Measurements from ENCODE around the gene GSTM1.
A peak's percentile ranks its signal among the peaks of the same experiment; 100 is the strongest.

GSTM1 gene

GRCh38 chr1:109687641-109688499, at the start of gene GSTM1:
Gene GSTM1 (plus strand): TSS chr1:109687817. CDS start chr1:109687874, 57 bp downstream.
- no peak for DNase-seq (ENCODE audit: low spot score)

- no peak for DNase-seq (ENCODE audit: low spot score)
Measured at GRCh38 chr1:109639063-109639840, 48.4 kb upstream of the GSTM1 start.

- no peak for DNase-seq (ENCODE audit: low spot score)
Measured at GRCh38 chr1:109639841-109640184, 47.8 kb upstream of the GSTM1 start.

GRCh38 chr1:109640285-109640865, 47.2 kb upstream of the GSTM1 start:
- peak; percentile 91 for DNase-seq (ENCODE audit: low spot score)

- DNase-seq (ENCODE audit: low spot score), result no peak
Measured at GRCh38 chr1:109641078-109641740, 46.4 kb upstream of the GSTM1 start.

GRCh38 chr1:109641861-109642260, 45.8 kb upstream of the GSTM1 start:
- no peak for DNase-seq (ENCODE audit: low spot score)

- no peak for DNase-seq (ENCODE audit: low spot score)
Measured at GRCh38 chr1:109642626-109643025, 45.0 kb upstream of the GSTM1 start.

GRCh38 chr1:109643385-109644230, 44.0 kb upstream of the GSTM1 start:
- DNase-seq (ENCODE audit: low spot score), result peak; percentile 86

- DNase-seq (ENCODE audit: low spot score), result no peak
Measured at GRCh38 chr1:109644670-109645069, 42.9 kb upstream of the GSTM1 start.

- no peak for DNase-seq (ENCODE audit: low spot score)
Measured at GRCh38 chr1:109649491-109649914, 38.1 kb upstream of the GSTM1 start.

GRCh38 chr1:109650609-109651008, 37.0 kb upstream of the GSTM1 start:
- no peak for DNase-seq (ENCODE audit: low spot score)

GRCh38 chr1:109652402-109652801, 35.2 kb upstream of the GSTM1 start:
- no peak for DNase-seq (ENCODE audit: low spot score)

GRCh38 chr1:109653306-109653705, 34.3 kb upstream of the GSTM1 start:
- no peak for DNase-seq (ENCODE audit: low spot score)

- no peak for DNase-seq (ENCODE audit: low spot score)
Measured at GRCh38 chr1:109654519-109654918, 33.1 kb upstream of the GSTM1 start.

- DNase-seq (ENCODE audit: low spot score), result peak; percentile 63
Measured at GRCh38 chr1:109655615-109656519, 31.8 kb upstream of the GSTM1 start, which contains the start of gene GSTM4. Gene GSTM4 (plus strand): TSS chr1:109656099. CDS start chr1:109656390, 291 bp downstream.

- no peak for DNase-seq (ENCODE audit: low spot score)
Measured at GRCh38 chr1:109657395-109657794, 30.2 kb upstream of the GSTM1 start.

GRCh38 chr1:109657970-109658369, 29.6 kb upstream of the GSTM1 start:
- no peak for DNase-seq (ENCODE audit: low spot score)

- DNase-seq (ENCODE audit: low spot score), result no peak
Measured at GRCh38 chr1:109658533-109659042, 29.0 kb upstream of the GSTM1 start.

- DNase-seq (ENCODE audit: low spot score), result no peak
Measured at GRCh38 chr1:109659145-109659544, 28.5 kb upstream of the GSTM1 start.

Data from activated CD4-positive, alpha-beta T cell treated with anti-CD3 and anti-CD28 coated beads, Interleukin-2, Interleukin-4, amounts not matched to agents 100 ng/mL and 50 ng/mL, durations not matched to agents 16 hours and 8 hours (primary cell).